ENCODE measurements around the gene VSX2. TPM values are rescaled to one million over a fixed set of nuclear protein-coding genes. Genes with fewer than 3 reads are reported as not detected.
A peak's percentile ranks its signal among the peaks of the same experiment; 100 is the strongest.
"Not testable (repeated sequence)": the region's sequence is repeated elsewhere in the genome, so short reads cannot be mapped to it uniquely, and the experiment has no call there.

The VSX2 gene
- total RNA-seq, 2 experiments from 2014 or later: not detected

- no peaks in the 10 kb centered on the region for H3K9me3 Mint-ChIP-seq (ENCODE audit: insufficient read depth)
- H3K4me3 Mint-ChIP-seq: no peak overlapping the region
- ATAC-seq: no peak
- H3K36me3 Mint-ChIP-seq (ENCODE audit: low read depth): no peaks in the 10 kb centered on the region
- peaks cover 3% of the 10 kb centered on the region for H3K27me3 Mint-ChIP-seq (ENCODE audit: low read depth)
- CTCF ChIA-PET: no interaction called here
- no peak for DNase-seq
- POLR2A ChIA-PET: no interaction called here
- no peak overlapping the region for H3K27ac Mint-ChIP-seq
- no peaks in the 10 kb centered on the region for H3K4me1 Mint-ChIP-seq (ENCODE audit: low read depth)
Observed at GRCh38 chr14:74265301-74265965, 26.2 kb downstream of the VSX2 start.

- ATAC-seq: no peak
- Mint-ChIP-seq H3K27ac (no peak overlapping the region), H3K4me1 (ENCODE audit: low read depth) (no peaks in the 10 kb centered on the region), H3K36me3 (ENCODE audit: low read depth) (no peaks in the 10 kb centered on the region), H3K9me3 (ENCODE audit: insufficient read depth) (no peaks in the 10 kb centered on the region), H3K27me3 (ENCODE audit: low read depth) (peaks cover 5% of the 10 kb centered on the region), H3K4me3 (no peak overlapping the region)
- no peak for DNase-seq
- CTCF ChIA-PET: no interaction called here
- POLR2A ChIA-PET: no interaction called here
Observed at GRCh38 chr14:74267588-74267987, 28.3 kb downstream of the VSX2 start.

DNA sequence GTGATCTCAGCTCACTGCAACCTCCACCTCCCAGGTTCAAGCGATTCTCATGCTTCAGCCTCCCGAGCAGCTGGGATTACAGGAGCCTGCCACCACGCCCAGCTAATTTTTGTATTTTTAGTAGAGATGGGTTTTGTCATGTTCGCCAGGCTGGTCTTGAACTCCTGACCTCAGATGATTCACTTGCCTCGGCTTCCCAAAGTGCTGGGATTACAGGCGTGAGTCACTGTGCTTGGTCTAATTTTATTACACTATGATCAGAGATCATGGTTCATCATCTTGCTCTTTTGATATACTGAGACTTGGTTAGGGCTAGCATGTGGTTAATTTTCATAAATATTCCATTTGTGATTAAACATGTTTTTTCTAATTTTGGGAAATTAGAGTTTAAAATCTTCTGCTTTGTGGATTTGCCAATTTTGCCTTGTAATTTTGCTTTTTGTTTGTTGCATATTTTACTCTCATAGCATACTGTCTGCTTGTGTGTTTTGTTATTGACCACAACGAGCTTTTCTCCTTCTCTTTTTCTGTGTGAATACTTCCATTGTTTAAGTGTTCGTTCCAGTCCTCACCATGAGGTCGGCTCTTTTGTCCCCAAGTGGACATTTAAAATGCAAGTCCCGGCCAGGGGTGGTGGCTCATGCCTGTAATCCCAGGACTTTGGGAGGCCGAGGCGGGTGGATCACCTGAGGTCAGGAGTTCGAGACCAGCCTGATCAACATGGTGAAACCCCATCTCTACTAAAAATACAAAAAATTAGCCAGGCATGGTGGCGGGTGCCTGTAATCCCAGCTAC, 31.3 kb downstream of the VSX2 start:
- H3K9me3 Mint-ChIP-seq (ENCODE audit: insufficient read depth); DNase-seq; H3K4me1 Mint-ChIP-seq (ENCODE audit: low read depth); ATAC-seq; H3K27me3 Mint-ChIP-seq (ENCODE audit: low read depth); POLR2A ChIA-PET; H3K36me3 Mint-ChIP-seq (ENCODE audit: low read depth); H3K4me3 Mint-ChIP-seq; H3K27ac Mint-ChIP-seq: not testable (repeated sequence)
- CTCF ChIA-PET: interaction anchor here (0.7 to 2.6 kb wide), 5 partner anchors 7 to 158 kb away, joined by 3 to 9 read pairs (median 4); no protein-coding TSS in a partner anchor

DNA sequence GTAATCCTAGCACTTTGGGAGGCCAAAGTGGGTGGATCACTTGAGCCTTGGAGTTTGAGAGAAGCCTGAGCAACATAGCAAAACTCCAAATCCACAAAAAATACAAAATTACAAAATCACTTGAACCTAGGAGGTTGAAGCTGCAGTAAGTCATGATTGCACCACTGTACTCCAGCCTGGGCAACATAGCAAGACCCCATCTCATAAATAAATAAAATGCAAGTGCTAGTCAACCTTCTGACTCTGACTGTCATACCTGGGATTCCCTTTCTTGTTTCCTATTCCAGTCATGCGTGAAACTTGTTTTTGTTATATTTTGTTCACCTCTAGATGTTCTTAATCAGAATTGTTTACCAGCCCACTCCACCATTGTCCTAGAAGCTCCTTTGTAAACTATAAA, 32.1 kb downstream of the VSX2 start:
- Mint-ChIP-seq H3K4me1 (ENCODE audit: low read depth) (peaks cover 4% of the 10 kb centered on the region), H3K9me3 (ENCODE audit: insufficient read depth) (no peaks in the 10 kb centered on the region), H3K36me3 (ENCODE audit: low read depth) (no peaks in the 10 kb centered on the region), H3K4me3 (no peak overlapping the region), H3K27ac (no peak overlapping the region), H3K27me3 (ENCODE audit: low read depth) (peaks cover 5% of the 10 kb centered on the region)
- ChIA-PET CTCF (interaction anchor here (2.6 kb wide), 1 partner anchor 14 kb away, joined by 9 read pairs; no protein-coding TSS in a partner anchor), POLR2A (no interaction called here)
- ATAC-seq: no peak
- no peak for DNase-seq

GRCh38 chr14:74275241-74275841, 36.1 kb downstream of the VSX2 start:
- Mint-ChIP-seq H3K27ac (no peak overlapping the region), H3K36me3 (ENCODE audit: low read depth) (no peaks in the 10 kb centered on the region), H3K4me3 (no peak overlapping the region), H3K4me1 (ENCODE audit: low read depth) (peaks cover 4% of the 10 kb centered on the region), H3K27me3 (ENCODE audit: low read depth) (peaks cover 2% of the 10 kb centered on the region), H3K9me3 (ENCODE audit: insufficient read depth) (peaks cover 5% of the 10 kb centered on the region)
- ChIA-PET POLR2A (no interaction called here), CTCF (no interaction called here)
- DNase-seq: no peak
- ATAC-seq: no peak

- Mint-ChIP-seq H3K27ac (no peak overlapping the region), H3K36me3 (ENCODE audit: low read depth) (peaks cover 3% of the 10 kb centered on the region), H3K4me1 (ENCODE audit: low read depth) (peaks cover 4% of the 10 kb centered on the region), H3K4me3 (no peak overlapping the region), H3K27me3 (ENCODE audit: low read depth) (no peaks in the 10 kb centered on the region), H3K9me3 (ENCODE audit: insufficient read depth) (peaks cover 5% of the 10 kb centered on the region)
- ATAC-seq: no peak
- no peak for DNase-seq
- ChIA-PET POLR2A (no interaction called here), CTCF (interaction anchor here (1.2 to 1.4 kb wide), 3 partner anchors 8 to 26 kb away, joined by 3 to 4 read pairs (median 4); no protein-coding TSS in a partner anchor)
Observed at GRCh38 chr14:74278080-74278479, 38.8 kb downstream of the VSX2 start.

DNA sequence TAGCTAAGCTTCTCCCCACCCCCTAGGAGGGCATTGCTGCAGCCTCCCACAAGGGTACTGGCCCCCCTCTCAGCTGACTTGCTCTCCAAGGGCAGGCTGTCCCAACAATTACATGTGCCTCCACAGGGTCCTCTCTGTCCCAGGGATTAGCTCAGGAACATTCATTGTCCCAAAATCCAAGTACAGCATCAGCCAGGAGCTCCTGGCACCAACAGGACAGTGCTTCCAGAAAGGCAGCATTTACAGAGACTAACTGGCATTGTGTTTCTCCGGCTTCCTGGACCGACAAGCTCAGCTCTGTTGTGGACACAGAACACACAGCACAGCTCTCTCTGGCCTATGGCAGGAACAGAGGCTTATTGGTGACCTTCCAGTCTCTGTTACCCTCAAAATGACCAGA, 41.8 kb downstream of the VSX2 start:
- POLR2A ChIA-PET: no interaction called here
- CTCF ChIA-PET: interaction anchor here (1.2 kb wide), 1 partner anchor 11 kb away, joined by 3 read pairs; no protein-coding TSS in a partner anchor
- DNase-seq (no peak), ATAC-seq (no peak)
- peaks cover 11% of the 10 kb centered on the region for H3K36me3 Mint-ChIP-seq (ENCODE audit: low read depth)
- no peaks in the 10 kb centered on the region for H3K4me1 Mint-ChIP-seq (ENCODE audit: low read depth)
- H3K4me3 Mint-ChIP-seq: no peak overlapping the region
- no peaks in the 10 kb centered on the region for H3K27me3 Mint-ChIP-seq (ENCODE audit: low read depth)
- H3K27ac Mint-ChIP-seq: no peak overlapping the region
- H3K9me3 Mint-ChIP-seq (ENCODE audit: insufficient read depth): peaks cover 5% of the 10 kb centered on the region

DNA sequence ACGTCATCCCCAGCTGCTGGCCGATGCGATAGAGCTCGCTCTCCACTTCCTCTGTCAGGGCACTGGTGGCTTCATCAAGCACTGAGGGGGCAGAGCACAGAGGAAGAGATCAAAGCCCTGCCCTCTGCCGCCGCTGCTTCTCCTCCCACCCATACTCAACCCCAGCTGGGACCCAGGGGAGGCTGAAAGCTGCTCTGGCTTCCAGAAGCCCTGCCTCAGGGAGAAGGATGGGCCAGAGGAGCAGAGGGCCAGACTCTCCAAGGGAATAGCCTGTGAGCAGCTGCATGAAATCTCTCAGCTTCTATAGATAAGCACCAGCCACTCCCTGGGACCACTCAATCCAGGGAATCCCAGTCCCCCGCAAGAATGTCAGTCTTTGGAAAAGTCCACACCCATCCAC, 47.5 kb downstream of the VSX2 start:
- no peaks in the 10 kb centered on the region for H3K27me3 Mint-ChIP-seq (ENCODE audit: low read depth)
- no peak overlapping the region for H3K27ac Mint-ChIP-seq
- ATAC-seq: no peak
- H3K4me3 Mint-ChIP-seq: no peak overlapping the region
- POLR2A ChIA-PET: no interaction called here
- CTCF ChIA-PET: interaction anchor here (1.5 kb wide), 1 partner anchor 9 kb away, joined by 4 read pairs; no protein-coding TSS in a partner anchor
- no peaks in the 10 kb centered on the region for H3K9me3 Mint-ChIP-seq (ENCODE audit: insufficient read depth)
- DNase-seq: no peak
- H3K4me1 Mint-ChIP-seq (ENCODE audit: low read depth): no peaks in the 10 kb centered on the region
- H3K36me3 Mint-ChIP-seq (ENCODE audit: low read depth): peaks cover 18% of the 10 kb centered on the region

DNA sequence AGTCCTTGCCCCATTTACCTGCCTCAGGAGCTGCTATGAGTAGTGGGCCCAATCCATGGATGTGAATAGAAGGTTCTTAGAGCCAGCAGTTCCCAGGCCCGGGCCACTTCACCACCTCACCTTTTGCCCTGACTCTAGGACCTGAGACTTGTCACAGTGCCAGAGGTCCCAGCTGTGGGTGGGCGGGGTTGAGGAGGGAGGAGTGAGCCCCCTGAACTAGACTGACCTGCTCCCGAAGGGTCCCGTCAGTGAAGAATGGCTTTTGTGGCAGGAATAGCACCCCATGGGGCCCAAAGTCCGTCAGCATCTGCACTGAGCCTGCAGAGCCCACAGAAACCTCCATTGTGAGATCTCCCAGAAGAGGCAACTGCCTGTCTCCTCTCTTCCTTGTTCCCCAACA, 50.6 kb downstream of the VSX2 start:
- H3K36me3 Mint-ChIP-seq (ENCODE audit: low read depth): peaks cover 10% of the 10 kb centered on the region
- ChIA-PET CTCF (no interaction called here), POLR2A (no interaction called here)
- no peaks in the 10 kb centered on the region for H3K4me1 Mint-ChIP-seq (ENCODE audit: low read depth)
- H3K27me3 Mint-ChIP-seq (ENCODE audit: low read depth): no peaks in the 10 kb centered on the region
- ATAC-seq: no peak
- DNase-seq: no peak
- no peaks in the 10 kb centered on the region for H3K9me3 Mint-ChIP-seq (ENCODE audit: insufficient read depth)
- no peak overlapping the region for H3K27ac Mint-ChIP-seq
- H3K4me3 Mint-ChIP-seq: no peak overlapping the region

- ATAC-seq: peak; percentile 50
- Mint-ChIP-seq H3K27me3 (ENCODE audit: low read depth) (no peaks in the 10 kb centered on the region), H3K27ac (no peak overlapping the region), H3K4me3 (no peak overlapping the region), H3K36me3 (ENCODE audit: low read depth) (peaks cover 10% of the 10 kb centered on the region), H3K9me3 (ENCODE audit: insufficient read depth) (no peaks in the 10 kb centered on the region), H3K4me1 (ENCODE audit: low read depth) (no peaks in the 10 kb centered on the region)
- ChIA-PET POLR2A (no interaction called here), CTCF (interaction anchor here (0.8 kb wide), 1 partner anchor 10 kb away, joined by 3 read pairs; no protein-coding TSS in a partner anchor)
- peak; percentile 34 for DNase-seq
Observed at GRCh38 chr14:74290415-74290814, 51.2 kb downstream of the VSX2 start.

DNA sequence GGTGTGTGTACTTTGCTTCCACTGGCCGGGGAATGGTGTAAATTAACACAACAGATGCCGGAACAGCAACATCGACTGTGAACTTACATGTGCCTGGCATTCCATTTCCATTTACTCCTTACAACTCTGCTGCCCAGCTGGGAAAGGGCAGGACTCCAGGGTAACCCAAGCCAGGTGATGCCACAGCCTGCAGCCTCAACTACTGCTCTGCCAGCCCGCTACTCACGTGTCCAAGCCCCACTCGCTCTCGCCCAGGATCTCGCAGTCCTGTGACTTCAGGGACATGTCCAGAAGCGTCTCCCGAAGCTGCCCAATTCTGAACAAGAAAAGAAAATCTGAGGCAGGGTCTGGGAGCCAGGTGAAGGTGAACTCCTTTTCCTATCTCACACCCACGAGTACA, 52.8 kb downstream of the VSX2 start:
- POLR2A ChIA-PET: no interaction called here
- no peak overlapping the region for H3K4me3 Mint-ChIP-seq
- H3K27me3 Mint-ChIP-seq (ENCODE audit: low read depth): no peaks in the 10 kb centered on the region
- no peaks in the 10 kb centered on the region for H3K4me1 Mint-ChIP-seq (ENCODE audit: low read depth)
- H3K36me3 Mint-ChIP-seq (ENCODE audit: low read depth): peaks cover 4% of the 10 kb centered on the region
- no peak for ATAC-seq
- CTCF ChIA-PET: no interaction called here
- no peak for DNase-seq
- no peaks in the 10 kb centered on the region for H3K9me3 Mint-ChIP-seq (ENCODE audit: insufficient read depth)
- no peak overlapping the region for H3K27ac Mint-ChIP-seq

GRCh38 chr14:74293606-74294005, 54.4 kb downstream of the VSX2 start:
- ChIA-PET CTCF (interaction anchor here (2.0 kb wide), 1 partner anchor 8 kb away, joined by 4 read pairs; no protein-coding TSS in a partner anchor), POLR2A (no interaction called here)
- ATAC-seq (no peak), DNase-seq (no peak)
- Mint-ChIP-seq H3K4me1 (ENCODE audit: low read depth) (no peaks in the 10 kb centered on the region), H3K36me3 (ENCODE audit: low read depth) (peaks cover 9% of the 10 kb centered on the region), H3K9me3 (ENCODE audit: insufficient read depth) (no peaks in the 10 kb centered on the region), H3K27me3 (ENCODE audit: low read depth) (no peaks in the 10 kb centered on the region), H3K4me3 (no peak overlapping the region), H3K27ac (no peak overlapping the region)
